A549 (cell line): ENCODE results near the gene MSMP.

Experiments used
- FOSB ChIP-seq: fragments of 250-450 bp; sonication (Bioruptor Pico); IDR thresholded peaks from 2 replicates; pipeline ENCODE4 v1.5.0; 2020; ENCODE audit warnings: mild to moderate bottlenecking, moderate library complexity
- POLR2A ChIP-seq: IDR thresholded peaks from 2 replicates; pipeline ENCODE4 v1.6.1; 2012; ENCODE audit warnings: mild to moderate bottlenecking, low read length
- RAD21 ChIP-seq, 2 experiments: fragments of >200 bp in 1 of 2; sonication (Bioruptor Twin) in 1 of 2; formaldehyde crosslinking in 1 of 2; IDR thresholded peaks in 1 of 2; conservative IDR thresholded peaks in 1 of 2; 2 replicates in 1 of 2; 3 replicates in 1 of 2; pipeline ENCODE4 v1.6.1; 2012 to 2018; ENCODE audit warnings: inconsistent platforms in 1 of 2
- RCOR1 ChIP-seq: fragments of 150-350 bp; IDR thresholded peaks from 2 replicates; pipeline ENCODE4 v1.6.1; 2014; ENCODE audit warnings: antibody characterized with exemption, low read length, low read depth
- TF ChIP-seq, protein P1 (sequence below): fragments of >200 bp; sonication (Bioruptor Twin); formaldehyde crosslinking; IDR thresholded peaks from 3 replicates; pipeline ENCODE4 v1.5.1; 2016
- TF ChIP-seq, protein P2 (sequence below): IDR thresholded peaks from 2 replicates; pipeline ENCODE4 v1.6.1; 2012

DNA sequence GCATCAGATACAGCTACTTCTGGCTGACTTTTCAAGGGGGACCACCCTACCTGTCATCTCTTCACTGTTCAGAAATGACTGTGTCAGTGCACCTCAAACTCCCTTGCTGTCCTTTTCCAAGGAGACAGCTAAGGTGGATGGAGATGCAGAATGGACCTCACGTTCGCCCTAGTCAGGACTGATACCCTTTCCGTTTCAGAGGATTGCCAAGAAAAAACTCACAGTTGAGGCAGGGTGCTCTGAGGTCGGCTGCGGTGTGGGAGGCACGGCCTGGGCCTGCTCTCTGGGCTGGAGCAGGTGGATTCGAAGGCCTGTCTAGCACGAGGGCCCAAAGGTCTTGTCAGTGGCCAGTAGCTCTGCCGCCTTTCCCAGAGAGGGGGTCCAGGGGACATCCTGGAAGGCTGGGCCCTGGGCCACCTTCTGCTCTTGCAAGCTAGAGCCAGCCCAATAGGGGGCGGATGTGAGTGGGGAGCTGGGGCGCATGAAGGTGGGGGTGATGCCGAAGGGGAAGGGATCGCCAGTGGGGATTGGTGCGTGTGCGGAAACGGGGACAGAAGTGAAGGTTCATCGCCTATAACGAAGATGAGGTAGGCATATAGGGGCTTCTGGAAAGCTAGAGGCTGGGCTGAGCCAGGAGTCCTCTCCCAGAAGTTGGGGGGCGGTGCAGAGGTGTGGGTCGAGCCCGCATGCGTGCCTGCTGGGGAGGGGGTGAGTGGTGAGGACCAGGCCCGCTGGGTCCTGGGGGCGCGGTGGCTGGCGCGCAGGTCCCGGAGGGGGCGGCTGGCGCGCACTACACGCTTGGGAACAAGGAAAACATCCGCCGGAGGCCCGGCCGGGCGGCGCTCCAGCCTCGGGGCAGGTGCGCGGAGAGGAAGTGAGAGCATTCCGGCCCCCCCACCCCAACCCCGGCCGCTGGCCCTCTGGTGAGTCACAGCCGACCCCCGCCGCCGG, 2.5 kb upstream of the MSMP start:
- TF ChIP-seq, protein P1, sequence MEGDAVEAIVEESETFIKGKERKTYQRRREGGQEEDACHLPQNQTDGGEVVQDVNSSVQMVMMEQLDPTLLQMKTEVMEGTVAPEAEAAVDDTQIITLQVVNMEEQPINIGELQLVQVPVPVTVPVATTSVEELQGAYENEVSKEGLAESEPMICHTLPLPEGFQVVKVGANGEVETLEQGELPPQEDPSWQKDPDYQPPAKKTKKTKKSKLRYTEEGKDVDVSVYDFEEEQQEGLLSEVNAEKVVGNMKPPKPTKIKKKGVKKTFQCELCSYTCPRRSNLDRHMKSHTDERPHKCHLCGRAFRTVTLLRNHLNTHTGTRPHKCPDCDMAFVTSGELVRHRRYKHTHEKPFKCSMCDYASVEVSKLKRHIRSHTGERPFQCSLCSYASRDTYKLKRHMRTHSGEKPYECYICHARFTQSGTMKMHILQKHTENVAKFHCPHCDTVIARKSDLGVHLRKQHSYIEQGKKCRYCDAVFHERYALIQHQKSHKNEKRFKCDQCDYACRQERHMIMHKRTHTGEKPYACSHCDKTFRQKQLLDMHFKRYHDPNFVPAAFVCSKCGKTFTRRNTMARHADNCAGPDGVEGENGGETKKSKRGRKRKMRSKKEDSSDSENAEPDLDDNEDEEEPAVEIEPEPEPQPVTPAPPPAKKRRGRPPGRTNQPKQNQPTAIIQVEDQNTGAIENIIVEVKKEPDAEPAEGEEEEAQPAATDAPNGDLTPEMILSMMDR: peak; percentile 69
- no peak for TF ChIP-seq RCOR1
- TF ChIP-seq POLR2A: peak; percentile 19
- TF ChIP-seq FOSB: no peak
- TF ChIP-seq, protein P2, sequence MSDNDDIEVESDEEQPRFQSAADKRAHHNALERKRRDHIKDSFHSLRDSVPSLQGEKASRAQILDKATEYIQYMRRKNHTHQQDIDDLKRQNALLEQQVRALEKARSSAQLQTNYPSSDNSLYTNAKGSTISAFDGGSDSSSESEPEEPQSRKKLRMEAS: peak; percentile 65; the same call in 1 of the 2 replicates
- peak; percentile 34 to 42; a peak in 3 of 5 replicates for TF ChIP-seq RAD21 (conservative IDR thresholded peaks at IDR 0.05 in 1 of 2, IDR thresholded peaks at IDR 0.05 in 1 of 2)
